Liver (tissue), 3 donors: ENCODE results near the gene LAMC3.

Experiments
- EGR1 ChIP-seq, 2 donors: IDR thresholded peaks; 2 replicates each; pipeline ENCODE4 v1.6.1; 2016 to 2018; ENCODE audit warnings: antibody characterized with exemption in 2 of 2, low read depth in 2 of 2
- GABPA ChIP-seq, 2 donors: IDR thresholded peaks in 1 of 2; conservative IDR thresholded peaks in 1 of 2; 2 replicates each; pipeline ENCODE4 v1.6.1; 2016; ENCODE audit warnings: antibody characterized with exemption in 2 of 2, mild to moderate bottlenecking in 1 of 2, moderate library complexity in 1 of 2
- NR2F2 ChIP-seq: IDR thresholded peaks from 2 replicates; pipeline ENCODE4 v1.6.1; 2016; ENCODE audit warnings: antibody characterized with exemption
- RAD21 ChIP-seq, 2 donors: IDR thresholded peaks; 2 replicates each; pipeline ENCODE4 v1.6.1; 2016; ENCODE audit warnings: antibody characterized with exemption in 2 of 2, mild to moderate bottlenecking in 2 of 2
- RXRA ChIP-seq, 2 donors: IDR thresholded peaks; 2 replicates each; pipeline ENCODE4 v1.6.1; 2017 to 2018; ENCODE audit warnings: antibody characterized with exemption in 2 of 2, mild to moderate bottlenecking in 1 of 2
- SP1 ChIP-seq: IDR thresholded peaks from 2 replicates; pipeline ENCODE4 v1.6.1; 2018; ENCODE audit warnings: antibody characterized with exemption, mild to moderate bottlenecking
- TAF1 ChIP-seq: conservative IDR thresholded peaks from 2 replicates; pipeline ENCODE4 v1.6.1; 2016; ENCODE audit warnings: antibody characterized with exemption, mild to moderate bottlenecking
- YY1 ChIP-seq: IDR thresholded peaks from 2 replicates; pipeline ENCODE4 v1.6.1; 2016; ENCODE audit warnings: antibody characterized with exemption, mild to moderate bottlenecking
- TF ChIP-seq, protein P1 (sequence below): IDR thresholded peaks from 2 replicates; pipeline ENCODE4 v1.6.1; 2016; ENCODE audit warnings: antibody characterized with exemption, mild to moderate bottlenecking
- TF ChIP-seq, protein P2 (sequence below): fragments of 150-350 bp; IDR thresholded peaks from 2 replicates; pipeline ENCODE4 v1.5.1; 2017; ENCODE audit warnings: improper control_type of control experiment, low read depth, low read length; ENCODE audit not compliant: missing input control
- TF ChIP-seq, protein P3 (sequence below): IDR thresholded peaks from 2 replicates; pipeline ENCODE4 v1.6.1; 2016; ENCODE audit warnings: antibody characterized with exemption
- TF ChIP-seq, protein P4 (sequence below): IDR thresholded peaks from 2 replicates; pipeline ENCODE4 v1.6.1; 2016; ENCODE audit warnings: antibody characterized with exemption
- donor health status: healthy.
- donor health status: healthy.

DNA sequence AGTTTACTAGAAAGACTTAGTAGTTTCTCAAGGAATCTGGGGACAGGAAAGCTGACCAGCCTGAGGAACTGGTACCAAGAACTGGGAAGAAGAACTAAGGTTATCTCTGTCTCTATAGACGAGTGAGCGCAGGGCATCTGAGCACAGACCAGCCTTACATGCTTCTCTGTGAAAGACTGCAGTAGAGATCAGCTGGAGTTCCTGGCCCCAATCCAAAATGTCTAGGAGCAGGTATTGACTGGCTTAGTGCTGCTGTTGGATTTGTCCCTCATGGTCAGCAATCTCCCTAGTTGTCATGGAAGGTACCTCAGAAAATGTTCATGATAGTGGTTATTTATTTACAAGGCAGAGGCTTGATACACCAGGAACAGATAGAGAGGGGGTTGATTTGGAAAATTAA lies 129.7 kb downstream of the LAMC3 start:
- TF ChIP-seq, protein P1, sequence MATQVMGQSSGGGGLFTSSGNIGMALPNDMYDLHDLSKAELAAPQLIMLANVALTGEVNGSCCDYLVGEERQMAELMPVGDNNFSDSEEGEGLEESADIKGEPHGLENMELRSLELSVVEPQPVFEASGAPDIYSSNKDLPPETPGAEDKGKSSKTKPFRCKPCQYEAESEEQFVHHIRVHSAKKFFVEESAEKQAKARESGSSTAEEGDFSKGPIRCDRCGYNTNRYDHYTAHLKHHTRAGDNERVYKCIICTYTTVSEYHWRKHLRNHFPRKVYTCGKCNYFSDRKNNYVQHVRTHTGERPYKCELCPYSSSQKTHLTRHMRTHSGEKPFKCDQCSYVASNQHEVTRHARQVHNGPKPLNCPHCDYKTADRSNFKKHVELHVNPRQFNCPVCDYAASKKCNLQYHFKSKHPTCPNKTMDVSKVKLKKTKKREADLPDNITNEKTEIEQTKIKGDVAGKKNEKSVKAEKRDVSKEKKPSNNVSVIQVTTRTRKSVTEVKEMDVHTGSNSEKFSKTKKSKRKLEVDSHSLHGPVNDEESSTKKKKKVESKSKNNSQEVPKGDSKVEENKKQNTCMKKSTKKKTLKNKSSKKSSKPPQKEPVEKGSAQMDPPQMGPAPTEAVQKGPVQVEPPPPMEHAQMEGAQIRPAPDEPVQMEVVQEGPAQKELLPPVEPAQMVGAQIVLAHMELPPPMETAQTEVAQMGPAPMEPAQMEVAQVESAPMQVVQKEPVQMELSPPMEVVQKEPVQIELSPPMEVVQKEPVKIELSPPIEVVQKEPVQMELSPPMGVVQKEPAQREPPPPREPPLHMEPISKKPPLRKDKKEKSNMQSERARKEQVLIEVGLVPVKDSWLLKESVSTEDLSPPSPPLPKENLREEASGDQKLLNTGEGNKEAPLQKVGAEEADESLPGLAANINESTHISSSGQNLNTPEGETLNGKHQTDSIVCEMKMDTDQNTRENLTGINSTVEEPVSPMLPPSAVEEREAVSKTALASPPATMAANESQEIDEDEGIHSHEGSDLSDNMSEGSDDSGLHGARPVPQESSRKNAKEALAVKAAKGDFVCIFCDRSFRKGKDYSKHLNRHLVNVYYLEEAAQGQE: no peak
- TF ChIP-seq RAD21 (IDR thresholded peaks at IDR 0.05) (no peak), YY1 (no peak), TAF1 (no peak), SP1 (no peak), GABPA (IDR thresholded peaks at IDR 0.05 in 1 of 2, conservative IDR thresholded peaks at IDR 0.05 in 1 of 2) (no peak), NR2F2 (no peak), RXRA (IDR thresholded peaks at IDR 0.05) (no peak), EGR1 (IDR thresholded peaks at IDR 0.05; ENCODE audit: low read depth in 2 of 2) (no peak)
- TF ChIP-seq, protein P2, sequence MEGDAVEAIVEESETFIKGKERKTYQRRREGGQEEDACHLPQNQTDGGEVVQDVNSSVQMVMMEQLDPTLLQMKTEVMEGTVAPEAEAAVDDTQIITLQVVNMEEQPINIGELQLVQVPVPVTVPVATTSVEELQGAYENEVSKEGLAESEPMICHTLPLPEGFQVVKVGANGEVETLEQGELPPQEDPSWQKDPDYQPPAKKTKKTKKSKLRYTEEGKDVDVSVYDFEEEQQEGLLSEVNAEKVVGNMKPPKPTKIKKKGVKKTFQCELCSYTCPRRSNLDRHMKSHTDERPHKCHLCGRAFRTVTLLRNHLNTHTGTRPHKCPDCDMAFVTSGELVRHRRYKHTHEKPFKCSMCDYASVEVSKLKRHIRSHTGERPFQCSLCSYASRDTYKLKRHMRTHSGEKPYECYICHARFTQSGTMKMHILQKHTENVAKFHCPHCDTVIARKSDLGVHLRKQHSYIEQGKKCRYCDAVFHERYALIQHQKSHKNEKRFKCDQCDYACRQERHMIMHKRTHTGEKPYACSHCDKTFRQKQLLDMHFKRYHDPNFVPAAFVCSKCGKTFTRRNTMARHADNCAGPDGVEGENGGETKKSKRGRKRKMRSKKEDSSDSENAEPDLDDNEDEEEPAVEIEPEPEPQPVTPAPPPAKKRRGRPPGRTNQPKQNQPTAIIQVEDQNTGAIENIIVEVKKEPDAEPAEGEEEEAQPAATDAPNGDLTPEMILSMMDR: no peak
- TF ChIP-seq, protein P3, sequence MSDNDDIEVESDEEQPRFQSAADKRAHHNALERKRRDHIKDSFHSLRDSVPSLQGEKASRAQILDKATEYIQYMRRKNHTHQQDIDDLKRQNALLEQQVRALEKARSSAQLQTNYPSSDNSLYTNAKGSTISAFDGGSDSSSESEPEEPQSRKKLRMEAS: no peak
- TF ChIP-seq, protein P4, sequence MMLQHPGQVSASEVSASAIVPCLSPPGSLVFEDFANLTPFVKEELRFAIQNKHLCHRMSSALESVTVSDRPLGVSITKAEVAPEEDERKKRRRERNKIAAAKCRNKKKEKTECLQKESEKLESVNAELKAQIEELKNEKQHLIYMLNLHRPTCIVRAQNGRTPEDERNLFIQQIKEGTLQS: no peak
